Endodermal cell (in vitro differentiated cells): ENCODE measurements around the gene CDH4. TPM values are rescaled to one million over a fixed set of nuclear protein-coding genes. Genes with fewer than 3 reads are reported as not detected.
A peak's percentile ranks its signal among the peaks of the same experiment; 100 is the strongest.

Source experiments
- DNase-seq: peaks from one replicate; pipeline ENCODE4 v3.0.0-alpha.2; 2017
- H3K27ac ChIP-seq: 2 replicates; pipeline ENCODE4 v1.5.1; 2013; ENCODE audit warnings: mild to moderate bottlenecking, low read depth, low read length, moderate library complexity
- H3K27me3 ChIP-seq: 2 replicates; pipeline ENCODE4 v1.6.1; 2013; ENCODE audit warnings: mild to moderate bottlenecking, low read length, moderate library complexity; ENCODE audit not compliant: insufficient read depth, control insufficient read depth, poor library complexity, severe bottlenecking
- H3K36me3 ChIP-seq: 2 replicates; pipeline ENCODE4 v1.7.0; 2013; ENCODE audit warnings: mild to moderate bottlenecking, low read length, moderate library complexity; ENCODE audit not compliant: control insufficient read depth, insufficient read depth
- H3K4me1 ChIP-seq: one replicate; pipeline ENCODE4 v1.7.0; 2013; ENCODE audit warnings: low read length; ENCODE audit not compliant: control insufficient read depth, insufficient read depth
- H3K4me3 ChIP-seq: 2 replicates; pipeline ENCODE4 v1.5.1; 2013; ENCODE audit warnings: mild to moderate bottlenecking, low read length, moderate library complexity
- H3K9ac ChIP-seq: 2 replicates; pipeline ENCODE4 v1.6.1; 2013; ENCODE audit warnings: mild to moderate bottlenecking, low read length, moderate library complexity; ENCODE audit not compliant: poor library complexity, severe bottlenecking; ENCODE audit errors: extremely low read depth
- H3K9me3 ChIP-seq: 2 replicates; pipeline ENCODE4 v1.6.1; 2013; ENCODE audit warnings: mild to moderate bottlenecking, low read length, moderate library complexity; ENCODE audit not compliant: control insufficient read depth
- H3K27ac Mint-ChIP-seq: 2 replicates; pipeline ENCODE4 v1.8.0; 2020; ENCODE audit warnings: mixed read lengths
- H3K27me3 Mint-ChIP-seq: 2 replicates; pipeline ENCODE4 v1.8.0; 2021; ENCODE audit warnings: mild to moderate bottlenecking, mixed read lengths; ENCODE audit not compliant: insufficient read depth
- H3K36me3 Mint-ChIP-seq: 2 replicates; pipeline ENCODE4 v1.8.0; 2020; ENCODE audit warnings: low read depth, mixed read lengths
- H3K4me1 Mint-ChIP-seq: 2 replicates; pipeline ENCODE4 v1.8.0; 2020; ENCODE audit warnings: mixed read lengths
- H3K4me3 Mint-ChIP-seq: 2 replicates; pipeline ENCODE4 v1.8.0; 2020; ENCODE audit warnings: mild to moderate bottlenecking, moderate library complexity, mixed read lengths
- H3K9me3 Mint-ChIP-seq: 2 replicates; pipeline ENCODE4 v1.8.0; 2020; ENCODE audit warnings: mild to moderate bottlenecking, mixed read lengths
- CTCF ChIP-seq: fragments of 200-600 bp; sonication (generic); conservative IDR thresholded peaks from 2 replicates; pipeline ENCODE4 v1.5.0; 2021; ENCODE audit warnings: antibody characterized with exemption, mild to moderate bottlenecking
- WGBS, 2 experiments: methylation state at CpG; one replicate each; pipeline versions ENCODE4 v1.1.5 to v1.1.7; 2013; ENCODE audit warnings: missing lambda C conversion rate in 2 of 2, mixed read lengths in 1 of 2; ENCODE audit not compliant: insufficient coverage in 1 of 2, insufficient read length in 1 of 2; 5-methylcytosine and 5-hydroxymethylcytosine counted together
- total RNA-seq, 2 donors: library from RNA; stranded (reverse); fragmentation: NEBNext Ultra II Directional in 1 of 2; extraction: Animal tissue kit (Norgen Biotek cat#: 25700) in 1 of 2; gene quantifications; 2 replicates in 1 of 2; 3 replicates in 1 of 2; pipeline ENCODE4 v1.2.1, GENCODE V29; 2021

Gene CDH4
- total RNA-seq, 2 donors from 2014 or later, result 1.8 to 5.8 TPM

DNA sequence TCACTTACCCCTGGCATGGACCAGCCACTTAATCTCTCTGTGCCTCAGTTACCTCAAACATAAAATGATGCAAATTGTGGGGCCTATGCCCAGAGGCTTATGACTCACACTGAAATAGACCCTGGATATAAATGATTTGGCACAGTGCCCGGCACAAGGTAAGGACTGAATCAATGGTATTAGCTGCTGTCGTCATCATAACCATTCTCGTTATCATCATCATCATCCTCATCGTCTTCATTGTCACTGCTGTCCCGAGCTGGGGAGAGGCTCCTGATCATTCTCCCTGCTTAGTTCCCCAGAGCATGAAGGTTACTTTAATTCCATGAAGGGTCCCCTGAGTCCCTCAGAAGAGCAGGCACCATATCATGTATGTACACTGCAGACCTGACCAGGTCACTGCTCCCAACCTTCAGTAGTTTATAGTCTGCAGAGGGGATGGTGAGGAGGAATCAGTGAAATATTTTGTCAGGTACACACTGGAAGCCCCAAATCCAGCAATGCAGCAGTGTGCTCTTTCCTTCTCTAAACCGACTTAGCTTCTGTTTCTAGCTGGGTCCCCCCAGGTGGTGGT is 664.3 kb downstream of the CDH4 start:
- DNase-seq, result no peak

DNA sequence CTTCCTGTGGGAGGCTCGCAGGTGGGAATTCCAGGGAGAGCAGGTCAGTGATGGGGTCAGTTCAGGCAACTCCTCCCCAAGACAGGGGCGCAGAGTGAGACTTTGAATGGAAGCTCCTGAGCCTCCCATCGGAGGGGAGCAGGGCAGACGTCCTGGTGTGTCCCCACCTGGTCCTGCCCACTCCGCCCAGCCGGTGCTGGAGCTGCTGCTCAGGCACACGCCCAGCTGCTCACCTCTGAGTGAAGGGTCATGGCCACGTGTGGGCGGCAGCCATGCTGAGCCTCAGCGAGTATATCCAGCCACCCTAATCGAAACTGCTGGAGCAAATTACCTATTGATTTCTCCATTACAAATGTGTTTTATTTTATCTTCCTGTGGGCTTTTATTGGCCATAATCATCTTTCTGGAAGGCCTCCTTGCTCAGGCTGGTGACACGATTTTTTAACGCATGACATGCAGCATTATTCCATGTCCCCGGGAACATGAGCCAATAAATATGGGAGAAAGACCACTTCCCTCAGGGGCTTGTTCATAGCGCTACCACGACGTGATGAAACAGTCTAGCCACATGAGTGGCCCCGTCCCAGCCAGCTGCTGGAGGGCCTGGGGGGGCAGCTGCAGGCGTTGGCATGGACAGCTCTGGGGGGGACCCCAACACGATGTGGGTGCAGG is 665.5 kb downstream of the CDH4 start:
- 83 to 84% methylated on average over 11 to 20 of the region's 20 CpGs for WGBS, 2 experiments
- TF ChIP-seq CTCF, result no peak

More for the DNA sequence above, 664.3 kb downstream of the CDH4 start:
- no peak overlapping the region for H3K9ac ChIP-seq
- H3K4me3 ChIP-seq, result no peak overlapping the region
- Mint-ChIP-seq H3K9me3 (no peaks in the 10 kb centered on the region), H3K4me1 (no peaks in the 10 kb centered on the region), H3K27ac (no peak overlapping the region), H3K36me3 (no peaks in the 10 kb centered on the region), H3K4me3 (no peak overlapping the region), H3K27me3 (peaks cover 5% of the 10 kb centered on the region)
- H3K27me3 ChIP-seq, result no peaks in the 10 kb centered on the region
- peaks cover 9% of the 10 kb centered on the region for H3K9me3 ChIP-seq
- no peaks in the 10 kb centered on the region for H3K36me3 ChIP-seq
- no peaks in the 10 kb centered on the region for H3K4me1 ChIP-seq
- no peak overlapping the region for H3K27ac ChIP-seq
- no peak for TF ChIP-seq CTCF
- whole genome bisulfite sequencing, 2 experiments, result 92 to 95% methylated on average over 5 to 6 of the region's 6 CpGs

DNA sequence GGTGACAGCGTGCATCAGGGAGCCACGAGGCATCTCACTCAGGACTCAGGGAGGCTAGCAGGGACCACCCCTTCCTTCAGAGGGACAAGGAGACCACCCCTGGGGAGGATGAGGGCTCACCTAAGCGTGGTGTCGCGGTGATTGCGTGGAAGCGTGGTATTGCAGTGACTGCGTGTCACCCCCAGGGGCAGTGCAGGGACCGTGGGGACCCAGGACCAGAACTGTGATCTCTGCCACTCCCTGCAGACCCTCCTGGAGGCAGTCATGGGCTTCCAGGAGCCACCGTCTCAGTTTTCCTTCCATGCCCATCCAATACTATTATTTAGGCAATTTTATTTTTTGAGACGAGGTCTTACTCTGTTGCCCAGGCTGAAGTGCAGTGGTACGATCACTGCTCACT is 666.5 kb downstream of the CDH4 start:
- Histone ChIP-seq H3K4me3 (no peak overlapping the region), H3K9me3 (peaks cover 9% of the 10 kb centered on the region), H3K27ac (no peak overlapping the region), H3K4me1 (no peaks in the 10 kb centered on the region), H3K27me3 (no peaks in the 10 kb centered on the region), H3K36me3 (no peaks in the 10 kb centered on the region), H3K9ac (no peak overlapping the region)
- Mint-ChIP-seq H3K27me3 (peaks cover 5% of the 10 kb centered on the region), H3K4me3 (no peak overlapping the region), H3K27ac (no peak overlapping the region), H3K9me3 (no peaks in the 10 kb centered on the region), H3K36me3 (no peaks in the 10 kb centered on the region), H3K4me1 (no peaks in the 10 kb centered on the region)
- peak; percentile 67 for DNase-seq
- WGBS, 2 experiments, result 93 to 94% methylated on average over 3 to 12 of the region's 12 CpGs
- peak; percentile 65 for TF ChIP-seq CTCF

More for the DNA sequence above, 665.5 kb downstream of the CDH4 start:
- Mint-ChIP-seq H3K4me1 (no peaks in the 10 kb centered on the region), H3K27ac (no peak overlapping the region), H3K9me3 (no peaks in the 10 kb centered on the region), H3K4me3 (no peak overlapping the region), H3K27me3 (peaks cover 5% of the 10 kb centered on the region), H3K36me3 (no peaks in the 10 kb centered on the region)
- Histone ChIP-seq H3K27ac (no peak overlapping the region), H3K9ac (no peak overlapping the region), H3K9me3 (peaks cover 9% of the 10 kb centered on the region), H3K27me3 (no peaks in the 10 kb centered on the region), H3K4me1 (no peaks in the 10 kb centered on the region), H3K4me3 (no peak overlapping the region), H3K36me3 (no peaks in the 10 kb centered on the region)
- DNase-seq, result no peak
